IMR-90 (cell line): Measurements from ENCODE around the gene VPS8. TPM values are rescaled to one million over a fixed set of nuclear protein-coding genes. Genes with fewer than 3 reads are reported as not detected.

Experiments
- ATAC-seq: fragments of 200-7000 bp; cut with Tn5 transposase; 2 replicates; pipeline ENCODE4 v1.9.1; 2020; ENCODE audit warnings: low read depth, mild to moderate bottlenecking, moderate library complexity
- BruUV-seq: library from RNA; stranded (reverse); fragments of 400-500 nt; replicated peaks from 2 replicates; lab custom pipeline; 2021; lab: Mats Ljungman, UMichigan
- CTCF ChIA-PET: fragments of 300-600 bp; formaldehyde crosslinking; extraction: SDS; loops from one replicate; lab custom pipeline; 2021; ENCODE audit warnings: antibody characterized with exemption; lab: Yijun Ruan, JAX
- POLR2A ChIA-PET: fragments of 300-600 bp; sonication (Branson Sonifier 250); formaldehyde crosslinking; loops from one replicate; lab custom pipeline; 2022; ENCODE audit warnings: antibody characterized with exemption; ENCODE audit not compliant: unreplicated experiment; lab: Charles Lee
- DNase-seq: peaks from one replicate; pipeline ENCODE4 v3.0.0; 2013
- H2AFZ ChIP-seq: replicated peaks from 2 replicates; pipeline ENCODE3; 2013; ENCODE audit warnings: low read length, mild to moderate bottlenecking; ENCODE audit not compliant: poor library complexity
- H2AK5ac ChIP-seq: 2 replicates; pipeline ENCODE4 v1.6.1; 2013; ENCODE audit warnings: low read depth, low read length, inconsistent platforms
- H2AK9ac ChIP-seq: replicated peaks from 2 replicates; pipeline ENCODE3; 2013; ENCODE audit warnings: mild to moderate bottlenecking, low read depth, low read length, moderate library complexity; ENCODE audit not compliant: poor library complexity
- H2BK120ac ChIP-seq: 2 replicates; pipeline ENCODE4 v1.6.1; 2013; ENCODE audit warnings: low read depth, low read length, inconsistent platforms
- H2BK15ac ChIP-seq: 3 replicates; pipeline ENCODE4 v1.6.1; 2013; ENCODE audit warnings: low read depth, low read length, inconsistent platforms
- H2BK20ac ChIP-seq: 2 replicates; pipeline ENCODE4 v1.6.1; 2013; ENCODE audit warnings: low read depth, mild to moderate bottlenecking, inconsistent platforms, low read length, moderate library complexity
- H2BK5ac ChIP-seq: 2 replicates; pipeline ENCODE4 v1.6.1; 2013; ENCODE audit warnings: mild to moderate bottlenecking, low read depth, low read length, inconsistent platforms; ENCODE audit not compliant: poor library complexity, severe bottlenecking
- H3K14ac ChIP-seq: replicated peaks from 2 replicates; pipeline ENCODE4 v1.6.1; 2013; ENCODE audit warnings: low read depth, low read length, inconsistent platforms
- H3K18ac ChIP-seq: 2 replicates; pipeline ENCODE4 v1.6.1; 2013; ENCODE audit warnings: low read depth, low read length, control low read depth
- H3K23ac ChIP-seq: 2 replicates; pipeline ENCODE4 v1.6.1; 2013; ENCODE audit warnings: low read depth, low read length, inconsistent platforms
- H3K27ac ChIP-seq: 2 replicates; pipeline ENCODE4 v1.5.1; 2013; ENCODE audit warnings: mild to moderate bottlenecking, control low read depth, low read length; ENCODE audit not compliant: insufficient read depth
- H3K27me3 ChIP-seq: 2 replicates; pipeline ENCODE4 v1.6.1; 2013; ENCODE audit warnings: low read length; ENCODE audit not compliant: control insufficient read depth, insufficient read depth
- H3K36me3 ChIP-seq: 2 replicates; pipeline ENCODE4 v1.6.1; 2013; ENCODE audit warnings: low read length, mixed read lengths; ENCODE audit not compliant: control insufficient read depth, insufficient read depth
- H3K4ac ChIP-seq: 2 replicates; pipeline ENCODE4 v1.6.1; 2013; ENCODE audit warnings: low read depth, low read length, inconsistent platforms
- H3K4me1 ChIP-seq: 2 replicates; pipeline ENCODE4 v1.6.1; 2013; ENCODE audit warnings: low read length, mixed read lengths; ENCODE audit not compliant: control insufficient read depth, insufficient read depth
- H3K4me2 ChIP-seq: 2 replicates; pipeline ENCODE4 v1.6.1; 2013; ENCODE audit warnings: low read depth, mild to moderate bottlenecking, control low read depth, low read length, moderate library complexity
- H3K4me3 ChIP-seq: 2 replicates; pipeline ENCODE4 v1.5.1; 2013; ENCODE audit warnings: low read depth, mild to moderate bottlenecking, control low read depth, low read length, moderate library complexity; ENCODE audit not compliant: insufficient read depth
- H3K56ac ChIP-seq: 2 replicates; pipeline ENCODE4 v1.6.1; 2013; ENCODE audit warnings: low read length, inconsistent platforms; ENCODE audit not compliant: insufficient read depth; ENCODE audit errors: extremely low read depth
- H3K79me1 ChIP-seq, 2 experiments: 2 replicates each; pipeline ENCODE4 v1.6.1; 2013; ENCODE audit warnings: low read length in 2 of 2, inconsistent platforms in 1 of 2, low read depth in 1 of 2
- H3K9ac ChIP-seq: 2 replicates; pipeline ENCODE4 v1.6.1; 2013; ENCODE audit warnings: low read depth, low read length, control low read depth
- H3K9me1 ChIP-seq: 2 replicates; pipeline ENCODE4 v1.6.1; 2013; ENCODE audit warnings: low read length, inconsistent platforms; ENCODE audit not compliant: insufficient read depth
- H3K9me3 ChIP-seq: 2 replicates; pipeline ENCODE4 v1.6.1; 2013; ENCODE audit warnings: low read length; ENCODE audit not compliant: control insufficient read depth, insufficient read depth
- H4K20me1 ChIP-seq: 2 replicates; pipeline ENCODE4 v1.6.1; 2013; ENCODE audit warnings: low read length, inconsistent platforms; ENCODE audit not compliant: insufficient read depth
- H4K5ac ChIP-seq: 2 replicates; pipeline ENCODE4 v1.6.1; 2013; ENCODE audit warnings: mild to moderate bottlenecking, low read depth, low read length, control low read depth
- H4K8ac ChIP-seq, 2 experiments: 2 replicates each; pipeline ENCODE4 v1.6.1; 2013; ENCODE audit warnings: low read depth in 2 of 2, low read length in 2 of 2, control low read depth in 1 of 2, inconsistent platforms in 1 of 2
- H4K91ac ChIP-seq: 2 replicates; pipeline ENCODE4 v1.6.1; 2013; ENCODE audit warnings: low read depth, low read length, inconsistent platforms; ENCODE audit not compliant: insufficient read depth
- CHD1 ChIP-seq: IDR thresholded peaks from 2 replicates; pipeline ENCODE4 v1.6.1; 2012; ENCODE audit warnings: low read depth, low read length, improper control_type of control experiment
- FOS ChIP-seq: fragments of 150-350 bp; IDR thresholded peaks from 2 replicates; pipeline ENCODE4 v1.6.1; 2016; ENCODE audit warnings: low read depth, low read length
- MAFK ChIP-seq: IDR thresholded peaks from 2 replicates; pipeline ENCODE4 v1.6.1; 2012; ENCODE audit warnings: low read depth, low read length, improper control_type of control experiment
- MXI1 ChIP-seq: IDR thresholded peaks from 2 replicates; pipeline ENCODE4 v1.6.1; 2012; ENCODE audit warnings: low read depth, mild to moderate bottlenecking, low read length, moderate library complexity, borderline replicate concordance
- RAD21 ChIP-seq: IDR thresholded peaks from 2 replicates; pipeline ENCODE4 v1.6.1; 2012; ENCODE audit warnings: low read length, improper control_type of control experiment
- RCOR1 ChIP-seq: IDR thresholded peaks from 2 replicates; pipeline ENCODE4 v1.6.1; 2012; ENCODE audit warnings: mild to moderate bottlenecking, low read length, improper control_type of control experiment; ENCODE audit not compliant: insufficient replicate concordance
- SMC3 ChIP-seq: fragments of 150-350 bp; IDR thresholded peaks from 2 replicates; pipeline ENCODE4 v1.6.1; 2016; ENCODE audit warnings: low read depth, mild to moderate bottlenecking, antibody characterized with exemption, low read length, moderate library complexity
- WGBS, 2 experiments: methylation state at CpG; one replicate each; pipeline versions ENCODE4 v1.1.5 to v1.1.7; 2013; ENCODE audit warnings: missing lambda C conversion rate in 2 of 2; ENCODE audit not compliant: insufficient read length in 1 of 2; ENCODE audit errors: extremely low coverage in 2 of 2; 5-methylcytosine and 5-hydroxymethylcytosine counted together
- dilution Hi-C: fragments of 300-500 bp; cut with HindIII; formaldehyde crosslinking; loops from one replicate; pipeline ENCODE4 v1.14.3; 2018; ENCODE audit warnings: low sequenced_read_pairs; ENCODE audit not compliant: unreplicated experiment
- in situ Hi-C: fragments of 300-500 bp; cut with MboI; formaldehyde crosslinking; loops from 3 replicates; pipeline ENCODE4 v1.14.3; 2019; ENCODE audit warnings: low sequenced_read_pairs, inconsistent platforms, mixed read lengths
- intact Hi-C: fragments of 100-400 bp; cut with micrococcal nuclease; formaldehyde crosslinking; loops from 2 replicates; pipeline ENCODE4 v1.10.0; 2022
- polyA plus RNA-seq, 3 experiments: library from polyadenylated mRNA; depleted of rRNA; stranded (reverse); fragments of >200 nt; gene quantifications; 2 replicates each; pipeline ENCODE4 v1.2.3, GENCODE V29; 2012; ENCODE audit warnings: low replicate concordance in 1 of 3
- total RNA-seq: library from RNA; depleted of rRNA; stranded (reverse); fragments of >200 nt; gene quantifications from 2 replicates; pipeline ENCODE4 v1.2.3, GENCODE V29; 2012
- TF ChIP-seq, protein P1 (sequence below): fragments of 150-350 bp; IDR thresholded peaks from 2 replicates; pipeline ENCODE4 v1.6.1; 2017; ENCODE audit warnings: mild to moderate bottlenecking, antibody characterized with exemption, low read length, low read depth
- TF ChIP-seq, protein P2 (sequence below): conservative IDR thresholded peaks from 2 replicates; pipeline ENCODE4 v1.5.1; 2012; ENCODE audit warnings: mild to moderate bottlenecking, low read depth, low read length, improper control_type of control experiment

VPS8 gene
- total and polyA plus RNA-seq, 2 of the 4 experiments (the other 2 are of a cell fraction): 14.0 to 56.1 TPM

- intact Hi-C loops (loop anchor here (5.0 kb wide), 1 partner anchor 406 kb away; no protein-coding TSS in a partner anchor), in situ Hi-C loops (loop anchor here (10.0 kb wide), 1 partner anchor 404 kb away; the partner anchor contains the start of gene THPO), dilution Hi-C loops (no loop called here)
- H3K9me3 ChIP-seq: no peaks in the 10 kb centered on the region
- 69% methylated on average over 9 of the region's 26 CpGs; no CpG with 5 or more reads in 1 of the 2 experiments for WGBS, 2 experiments
- no peak overlapping the region for H3K18ac ChIP-seq
- no peak overlapping the region for H2AK9ac ChIP-seq
- no peak overlapping the region for H2BK15ac ChIP-seq
- no peaks in the 10 kb centered on the region for H3K79me1 ChIP-seq
- H3K4me2 ChIP-seq: no peak overlapping the region
- no peak overlapping the region for H2BK20ac ChIP-seq
- BruUV-seq: no TSS peak
- ChIA-PET CTCF (interaction anchor here (0.7 to 1.6 kb wide), 5 partner anchors 25 to 407 kb away, joined by 3 to 5 read pairs (median 3); no protein-coding TSS in a partner anchor), POLR2A (interaction anchor here (0.5 to 3.2 kb wide), 2 partner anchors 70 to 217 kb away, joined by 3 to 10 read pairs; partner anchors contain the start of gene EPHB3)
- ATAC-seq (no peak), DNase-seq (no peak)
- H4K20me1 ChIP-seq: no peaks in the 10 kb centered on the region
- H3K36me3 ChIP-seq: no peaks in the 10 kb centered on the region
- H3K27me3 ChIP-seq: no peaks in the 10 kb centered on the region
- TF ChIP-seq SMC3 (no peak), MXI1 (no peak), CHD1 (no peak), MAFK (no peak), RCOR1 (no peak), FOS (no peak), RAD21 (no peak)
- TF ChIP-seq, protein P1, sequence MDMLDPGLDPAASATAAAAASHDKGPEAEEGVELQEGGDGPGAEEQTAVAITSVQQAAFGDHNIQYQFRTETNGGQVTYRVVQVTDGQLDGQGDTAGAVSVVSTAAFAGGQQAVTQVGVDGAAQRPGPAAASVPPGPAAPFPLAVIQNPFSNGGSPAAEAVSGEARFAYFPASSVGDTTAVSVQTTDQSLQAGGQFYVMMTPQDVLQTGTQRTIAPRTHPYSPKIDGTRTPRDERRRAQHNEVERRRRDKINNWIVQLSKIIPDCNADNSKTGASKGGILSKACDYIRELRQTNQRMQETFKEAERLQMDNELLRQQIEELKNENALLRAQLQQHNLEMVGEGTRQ: peak; percentile 16; the same call in 1 of the 2 replicates
- TF ChIP-seq, protein P2, sequence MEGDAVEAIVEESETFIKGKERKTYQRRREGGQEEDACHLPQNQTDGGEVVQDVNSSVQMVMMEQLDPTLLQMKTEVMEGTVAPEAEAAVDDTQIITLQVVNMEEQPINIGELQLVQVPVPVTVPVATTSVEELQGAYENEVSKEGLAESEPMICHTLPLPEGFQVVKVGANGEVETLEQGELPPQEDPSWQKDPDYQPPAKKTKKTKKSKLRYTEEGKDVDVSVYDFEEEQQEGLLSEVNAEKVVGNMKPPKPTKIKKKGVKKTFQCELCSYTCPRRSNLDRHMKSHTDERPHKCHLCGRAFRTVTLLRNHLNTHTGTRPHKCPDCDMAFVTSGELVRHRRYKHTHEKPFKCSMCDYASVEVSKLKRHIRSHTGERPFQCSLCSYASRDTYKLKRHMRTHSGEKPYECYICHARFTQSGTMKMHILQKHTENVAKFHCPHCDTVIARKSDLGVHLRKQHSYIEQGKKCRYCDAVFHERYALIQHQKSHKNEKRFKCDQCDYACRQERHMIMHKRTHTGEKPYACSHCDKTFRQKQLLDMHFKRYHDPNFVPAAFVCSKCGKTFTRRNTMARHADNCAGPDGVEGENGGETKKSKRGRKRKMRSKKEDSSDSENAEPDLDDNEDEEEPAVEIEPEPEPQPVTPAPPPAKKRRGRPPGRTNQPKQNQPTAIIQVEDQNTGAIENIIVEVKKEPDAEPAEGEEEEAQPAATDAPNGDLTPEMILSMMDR: no peak
- 0 out of 2 replicates have a peak overlapping the region, but pooled peaks have one; percentile 2 for H4K91ac ChIP-seq
- H3K4me1 ChIP-seq: peaks cover 10% of the 10 kb centered on the region
- H3K9ac ChIP-seq: no peak overlapping the region
- H2BK120ac ChIP-seq: no peak overlapping the region
- no peak overlapping the region; a peak in 1 of 4 replicates for H4K8ac ChIP-seq
- H2AK5ac ChIP-seq: no peak overlapping the region
- H3K14ac ChIP-seq: no peak overlapping the region
- H2BK5ac ChIP-seq: no peak overlapping the region
- H3K4ac ChIP-seq: peak overlapping the region; percentile 16; the same call in 1 of the 2 replicates
- H2AFZ ChIP-seq: peak overlapping the region; percentile 76
- H4K5ac ChIP-seq: no peak overlapping the region
- H3K9me1 ChIP-seq: peaks cover 12% of the 10 kb centered on the region; the same call in 1 of the 2 replicates
- no peak overlapping the region for H3K4me3 ChIP-seq
- no peak overlapping the region for H3K56ac ChIP-seq
- no peak overlapping the region for H3K23ac ChIP-seq
- no peak overlapping the region for H3K27ac ChIP-seq
These were observed 33.3 kb upstream of the VPS8 start for GRCh38 chr3:184778426-184779332.
